Osteocyte (in vitro differentiated cells): Measurements from ENCODE around the gene EVC2. TPM values are rescaled to one million over a fixed set of nuclear protein-coding genes. Genes with fewer than 3 reads are reported as not detected.

Experiments used
- DNase-seq: peaks from one replicate; pipeline ENCODE4 v3.0.0; 2021; ENCODE audit warnings: mixed read lengths; ENCODE audit not compliant: unreplicated experiment; ENCODE audit errors: extremely low spot score
- H3K27ac Mint-ChIP-seq: one replicate; pipeline ENCODE4 v1.8.0; 2021; ENCODE audit warnings: mild to moderate bottlenecking, mixed read lengths; ENCODE audit not compliant: unreplicated experiment
- H3K27me3 Mint-ChIP-seq: one replicate; pipeline ENCODE4 v1.8.0; 2021; ENCODE audit warnings: mixed read lengths; ENCODE audit not compliant: unreplicated experiment
- H3K36me3 Mint-ChIP-seq: one replicate; pipeline ENCODE4 v1.8.0; 2021; ENCODE audit warnings: mixed read lengths; ENCODE audit not compliant: unreplicated experiment
- H3K4me1 Mint-ChIP-seq: one replicate; pipeline ENCODE4 v1.8.0; 2021; ENCODE audit warnings: mixed read lengths; ENCODE audit not compliant: unreplicated experiment
- H3K4me3 Mint-ChIP-seq: one replicate; pipeline ENCODE4 v1.8.0; 2021; ENCODE audit warnings: mild to moderate bottlenecking, moderate library complexity, mixed read lengths; ENCODE audit not compliant: unreplicated experiment
- H3K9me3 Mint-ChIP-seq: one replicate; pipeline ENCODE4 v1.8.0; 2021; ENCODE audit warnings: mixed read lengths; ENCODE audit not compliant: unreplicated experiment
- CTCF ChIP-seq: fragments of 200-600 bp; sonication (generic); IDR thresholded peaks from 2 replicates; pipeline ENCODE4 v1.5.0; 2021; ENCODE audit warnings: antibody characterized with exemption, mild to moderate bottlenecking, moderate library complexity
- total RNA-seq: library from RNA; stranded (reverse); gene quantifications from 2 replicates; pipeline ENCODE4 v1.2.1, GENCODE V29; 2021

Gene EVC2
- total RNA-seq, 1 donor from 2014 or later: 3.1 TPM

- H3K9me3 Mint-ChIP-seq: peaks cover 17% of the 10 kb centered on the region
- H3K27ac Mint-ChIP-seq: no peak overlapping the region
- no peaks in the 10 kb centered on the region for H3K27me3 Mint-ChIP-seq
- H3K36me3 Mint-ChIP-seq: peaks cover 27% of the 10 kb centered on the region
- DNase-seq: no peak
- no peak for TF ChIP-seq CTCF
- H3K4me3 Mint-ChIP-seq: no peak overlapping the region
- no peaks in the 10 kb centered on the region for H3K4me1 Mint-ChIP-seq
Measured at GRCh38 chr4:5662555-5662954, 45.8 kb downstream of the EVC2 start.

- Mint-ChIP-seq H3K27ac (no peak overlapping the region), H3K36me3 (peaks cover 22% of the 10 kb centered on the region), H3K4me1 (no peaks in the 10 kb centered on the region), H3K9me3 (peaks cover 12% of the 10 kb centered on the region), H3K27me3 (no peaks in the 10 kb centered on the region), H3K4me3 (no peak overlapping the region)
- no peak for DNase-seq
- no peak for TF ChIP-seq CTCF
Measured at GRCh38 chr4:5661237-5661636, 47.1 kb downstream of the EVC2 start.

- DNase-seq: no peak
- peaks cover 20% of the 10 kb centered on the region for H3K36me3 Mint-ChIP-seq
- peaks cover 9% of the 10 kb centered on the region for H3K9me3 Mint-ChIP-seq
- no peak overlapping the region for H3K27ac Mint-ChIP-seq
- no peaks in the 10 kb centered on the region for H3K27me3 Mint-ChIP-seq
- TF ChIP-seq CTCF: no peak
- H3K4me1 Mint-ChIP-seq: no peaks in the 10 kb centered on the region
- H3K4me3 Mint-ChIP-seq: no peak overlapping the region
Measured at GRCh38 chr4:5660185-5660584, 48.2 kb downstream of the EVC2 start.

- no peak overlapping the region for H3K4me3 Mint-ChIP-seq
- no peak for DNase-seq
- H3K9me3 Mint-ChIP-seq: peaks cover 9% of the 10 kb centered on the region
- no peak for TF ChIP-seq CTCF
- no peaks in the 10 kb centered on the region for H3K4me1 Mint-ChIP-seq
- no peak overlapping the region for H3K27ac Mint-ChIP-seq
- no peaks in the 10 kb centered on the region for H3K27me3 Mint-ChIP-seq
- peaks cover 18% of the 10 kb centered on the region for H3K36me3 Mint-ChIP-seq
Measured at GRCh38 chr4:5658974-5659373, 49.4 kb downstream of the EVC2 start.

GRCh38 chr4:5656415-5656814, 51.9 kb downstream of the EVC2 start:
- peaks cover 2% of the 10 kb centered on the region for H3K9me3 Mint-ChIP-seq
- no peaks in the 10 kb centered on the region for H3K27me3 Mint-ChIP-seq
- H3K4me3 Mint-ChIP-seq: no peak overlapping the region
- H3K4me1 Mint-ChIP-seq: no peaks in the 10 kb centered on the region
- TF ChIP-seq CTCF: no peak
- no peak overlapping the region for H3K27ac Mint-ChIP-seq
- DNase-seq: no peak
- H3K36me3 Mint-ChIP-seq: peaks cover 11% of the 10 kb centered on the region
